IMR-90 (cell line): ENCODE measurements around the gene ODF2. TPM values are rescaled to one million over a fixed set of nuclear protein-coding genes. Genes with fewer than 3 reads are reported as not detected.
"Not testable (repeated sequence)": the region's sequence is repeated elsewhere in the genome, so short reads cannot be mapped to it uniquely, and the experiment has no call there.

Experiments
- ATAC-seq: fragments of 200-7000 bp; cut with Tn5 transposase; 2 replicates; pipeline ENCODE4 v1.9.1; 2020; ENCODE audit warnings: low read depth, mild to moderate bottlenecking, moderate library complexity
- BruUV-seq: library from RNA; stranded (reverse); fragments of 400-500 nt; replicated peaks from 2 replicates; lab custom pipeline; 2021; lab: Mats Ljungman, UMichigan
- CTCF ChIA-PET: fragments of 300-600 bp; formaldehyde crosslinking; extraction: SDS; loops from one replicate; lab custom pipeline; 2021; ENCODE audit warnings: antibody characterized with exemption; lab: Yijun Ruan, JAX
- POLR2A ChIA-PET: fragments of 300-600 bp; sonication (Branson Sonifier 250); formaldehyde crosslinking; loops from one replicate; lab custom pipeline; 2022; ENCODE audit warnings: antibody characterized with exemption; ENCODE audit not compliant: unreplicated experiment; lab: Charles Lee
- DNase-seq: peaks from one replicate; pipeline ENCODE4 v3.0.0; 2013
- H2AFZ ChIP-seq: replicated peaks from 2 replicates; pipeline ENCODE3; 2013; ENCODE audit warnings: low read length, mild to moderate bottlenecking; ENCODE audit not compliant: poor library complexity
- H2AK5ac ChIP-seq: 2 replicates; pipeline ENCODE4 v1.6.1; 2013; ENCODE audit warnings: low read depth, low read length, inconsistent platforms
- H2AK9ac ChIP-seq: replicated peaks from 2 replicates; pipeline ENCODE3; 2013; ENCODE audit warnings: mild to moderate bottlenecking, low read depth, low read length, moderate library complexity; ENCODE audit not compliant: poor library complexity
- H2BK120ac ChIP-seq: 2 replicates; pipeline ENCODE4 v1.6.1; 2013; ENCODE audit warnings: low read depth, low read length, inconsistent platforms
- H2BK15ac ChIP-seq: 3 replicates; pipeline ENCODE4 v1.6.1; 2013; ENCODE audit warnings: low read depth, low read length, inconsistent platforms
- H2BK20ac ChIP-seq: 2 replicates; pipeline ENCODE4 v1.6.1; 2013; ENCODE audit warnings: low read depth, mild to moderate bottlenecking, inconsistent platforms, low read length, moderate library complexity
- H2BK5ac ChIP-seq: 2 replicates; pipeline ENCODE4 v1.6.1; 2013; ENCODE audit warnings: mild to moderate bottlenecking, low read depth, low read length, inconsistent platforms; ENCODE audit not compliant: poor library complexity, severe bottlenecking
- H3K14ac ChIP-seq: replicated peaks from 2 replicates; pipeline ENCODE4 v1.6.1; 2013; ENCODE audit warnings: low read depth, low read length, inconsistent platforms
- H3K18ac ChIP-seq: 2 replicates; pipeline ENCODE4 v1.6.1; 2013; ENCODE audit warnings: low read depth, low read length, control low read depth
- H3K23ac ChIP-seq: 2 replicates; pipeline ENCODE4 v1.6.1; 2013; ENCODE audit warnings: low read depth, low read length, inconsistent platforms
- H3K27ac ChIP-seq: 2 replicates; pipeline ENCODE4 v1.5.1; 2013; ENCODE audit warnings: mild to moderate bottlenecking, control low read depth, low read length; ENCODE audit not compliant: insufficient read depth
- H3K27me3 ChIP-seq: 2 replicates; pipeline ENCODE4 v1.6.1; 2013; ENCODE audit warnings: low read length; ENCODE audit not compliant: control insufficient read depth, insufficient read depth
- H3K36me3 ChIP-seq: 2 replicates; pipeline ENCODE4 v1.6.1; 2013; ENCODE audit warnings: low read length, mixed read lengths; ENCODE audit not compliant: control insufficient read depth, insufficient read depth
- H3K4ac ChIP-seq: 2 replicates; pipeline ENCODE4 v1.6.1; 2013; ENCODE audit warnings: low read depth, low read length, inconsistent platforms
- H3K4me1 ChIP-seq: 2 replicates; pipeline ENCODE4 v1.6.1; 2013; ENCODE audit warnings: low read length, mixed read lengths; ENCODE audit not compliant: control insufficient read depth, insufficient read depth
- H3K4me2 ChIP-seq: 2 replicates; pipeline ENCODE4 v1.6.1; 2013; ENCODE audit warnings: low read depth, mild to moderate bottlenecking, control low read depth, low read length, moderate library complexity
- H3K4me3 ChIP-seq: 2 replicates; pipeline ENCODE4 v1.5.1; 2013; ENCODE audit warnings: low read depth, mild to moderate bottlenecking, control low read depth, low read length, moderate library complexity; ENCODE audit not compliant: insufficient read depth
- H3K56ac ChIP-seq: 2 replicates; pipeline ENCODE4 v1.6.1; 2013; ENCODE audit warnings: low read length, inconsistent platforms; ENCODE audit not compliant: insufficient read depth; ENCODE audit errors: extremely low read depth
- H3K79me1 ChIP-seq, 2 experiments: 2 replicates each; pipeline ENCODE4 v1.6.1; 2013; ENCODE audit warnings: low read length in 2 of 2, inconsistent platforms in 1 of 2, low read depth in 1 of 2
- H3K9ac ChIP-seq: 2 replicates; pipeline ENCODE4 v1.6.1; 2013; ENCODE audit warnings: low read depth, low read length, control low read depth
- H3K9me1 ChIP-seq: 2 replicates; pipeline ENCODE4 v1.6.1; 2013; ENCODE audit warnings: low read length, inconsistent platforms; ENCODE audit not compliant: insufficient read depth
- H3K9me3 ChIP-seq: 2 replicates; pipeline ENCODE4 v1.6.1; 2013; ENCODE audit warnings: low read length; ENCODE audit not compliant: control insufficient read depth, insufficient read depth
- H4K20me1 ChIP-seq: 2 replicates; pipeline ENCODE4 v1.6.1; 2013; ENCODE audit warnings: low read length, inconsistent platforms; ENCODE audit not compliant: insufficient read depth
- H4K5ac ChIP-seq: 2 replicates; pipeline ENCODE4 v1.6.1; 2013; ENCODE audit warnings: mild to moderate bottlenecking, low read depth, low read length, control low read depth
- H4K8ac ChIP-seq, 2 experiments: 2 replicates each; pipeline ENCODE4 v1.6.1; 2013; ENCODE audit warnings: low read depth in 2 of 2, low read length in 2 of 2, control low read depth in 1 of 2, inconsistent platforms in 1 of 2
- H4K91ac ChIP-seq: 2 replicates; pipeline ENCODE4 v1.6.1; 2013; ENCODE audit warnings: low read depth, low read length, inconsistent platforms; ENCODE audit not compliant: insufficient read depth
- MXI1 ChIP-seq: IDR thresholded peaks from 2 replicates; pipeline ENCODE4 v1.6.1; 2012; ENCODE audit warnings: low read depth, mild to moderate bottlenecking, low read length, moderate library complexity, borderline replicate concordance
- WGBS, 2 experiments: methylation state at CpG; one replicate each; pipeline versions ENCODE4 v1.1.5 to v1.1.7; 2013; ENCODE audit warnings: missing lambda C conversion rate in 2 of 2; ENCODE audit not compliant: insufficient read length in 1 of 2; ENCODE audit errors: extremely low coverage in 2 of 2; 5-methylcytosine and 5-hydroxymethylcytosine counted together
- dilution Hi-C: fragments of 300-500 bp; cut with HindIII; formaldehyde crosslinking; loops from one replicate; pipeline ENCODE4 v1.14.3; 2018; ENCODE audit warnings: low sequenced_read_pairs; ENCODE audit not compliant: unreplicated experiment
- in situ Hi-C: fragments of 300-500 bp; cut with MboI; formaldehyde crosslinking; loops from 3 replicates; pipeline ENCODE4 v1.14.3; 2019; ENCODE audit warnings: low sequenced_read_pairs, inconsistent platforms, mixed read lengths
- intact Hi-C: fragments of 100-400 bp; cut with micrococcal nuclease; formaldehyde crosslinking; loops from 2 replicates; pipeline ENCODE4 v1.10.0; 2022
- polyA plus RNA-seq, 3 experiments: library from polyadenylated mRNA; depleted of rRNA; stranded (reverse); fragments of >200 nt; gene quantifications; 2 replicates each; pipeline ENCODE4 v1.2.3, GENCODE V29; 2012; ENCODE audit warnings: low replicate concordance in 1 of 3
- total RNA-seq: library from RNA; depleted of rRNA; stranded (reverse); fragments of >200 nt; gene quantifications from 2 replicates; pipeline ENCODE4 v1.2.3, GENCODE V29; 2012

Gene ODF2
- total and polyA plus RNA-seq, 2 of the 4 experiments (the other 2 are of a cell fraction) = 40.2 to 46.4 TPM

- TF ChIP-seq MXI1 = no peak
Measured at GRCh38 chr9:128412120-128412790, 43.6 kb upstream of the ODF2 start (continued).

- BruUV-seq, H3K9me1 ChIP-seq, DNase-seq, H3K79me1 ChIP-seq, H3K36me3 ChIP-seq, H3K27ac ChIP-seq, H2AFZ ChIP-seq, H4K20me1 ChIP-seq, H2BK15ac ChIP-seq, H2BK20ac ChIP-seq, H2BK5ac ChIP-seq, H3K4me3 ChIP-seq, H3K4me2 ChIP-seq, H2AK9ac ChIP-seq, dilution Hi-C loops, H3K4ac ChIP-seq, H4K5ac ChIP-seq, H3K9ac ChIP-seq, H3K14ac ChIP-seq, H3K23ac ChIP-seq, in situ Hi-C loops, ATAC-seq, H2BK120ac ChIP-seq, H3K18ac ChIP-seq, H2AK5ac ChIP-seq, H4K8ac ChIP-seq, H3K56ac ChIP-seq, H3K9me3 ChIP-seq, H4K91ac ChIP-seq, H3K4me1 ChIP-seq, CTCF ChIA-PET, POLR2A ChIA-PET: not testable (repeated sequence)
- intact Hi-C loops = loop anchor here (2.0 kb wide), 1 partner anchor 119 kb away; no protein-coding TSS in a partner anchor
- H3K27me3 ChIP-seq = peaks cover 25% of the 10 kb centered on the region
- WGBS, 2 experiments = 78% methylated on average over 7 of the region's 13 CpGs; no CpG with 5 or more reads in 1 of the 2 experiments
Measured at GRCh38 chr9:128413728-128414127, 42.1 kb upstream of the ODF2 start.
